ENCODE measurements around the gene AGAP1. TPM values are rescaled to one million over a fixed set of nuclear protein-coding genes. Genes with fewer than 3 reads are reported as not detected.

The AGAP1 gene
- total RNA-seq, 1 donor from 2014 or later: 46.3 TPM

GRCh38 chr2:235449568-235449967 lies 44.3 kb upstream of the AGAP1 start:
- Mint-ChIP-seq H3K9me3 (peaks cover 5% of the 10 kb centered on the region), H3K27ac (no peak overlapping the region), H3K4me3 (no peak overlapping the region), H3K4me1 (ENCODE audit: unreplicated experiment) (no peaks in the 10 kb centered on the region), H3K36me3 (no peaks in the 10 kb centered on the region), H3K27me3 (peaks cover 3% of the 10 kb centered on the region)
- peak; percentile 13 for DNase-seq (ENCODE audit: extremely low spot score, unreplicated experiment)
- TF ChIP-seq, protein P1, sequence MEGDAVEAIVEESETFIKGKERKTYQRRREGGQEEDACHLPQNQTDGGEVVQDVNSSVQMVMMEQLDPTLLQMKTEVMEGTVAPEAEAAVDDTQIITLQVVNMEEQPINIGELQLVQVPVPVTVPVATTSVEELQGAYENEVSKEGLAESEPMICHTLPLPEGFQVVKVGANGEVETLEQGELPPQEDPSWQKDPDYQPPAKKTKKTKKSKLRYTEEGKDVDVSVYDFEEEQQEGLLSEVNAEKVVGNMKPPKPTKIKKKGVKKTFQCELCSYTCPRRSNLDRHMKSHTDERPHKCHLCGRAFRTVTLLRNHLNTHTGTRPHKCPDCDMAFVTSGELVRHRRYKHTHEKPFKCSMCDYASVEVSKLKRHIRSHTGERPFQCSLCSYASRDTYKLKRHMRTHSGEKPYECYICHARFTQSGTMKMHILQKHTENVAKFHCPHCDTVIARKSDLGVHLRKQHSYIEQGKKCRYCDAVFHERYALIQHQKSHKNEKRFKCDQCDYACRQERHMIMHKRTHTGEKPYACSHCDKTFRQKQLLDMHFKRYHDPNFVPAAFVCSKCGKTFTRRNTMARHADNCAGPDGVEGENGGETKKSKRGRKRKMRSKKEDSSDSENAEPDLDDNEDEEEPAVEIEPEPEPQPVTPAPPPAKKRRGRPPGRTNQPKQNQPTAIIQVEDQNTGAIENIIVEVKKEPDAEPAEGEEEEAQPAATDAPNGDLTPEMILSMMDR (conservative IDR thresholded peaks at IDR 0.05): no peak

DNA sequence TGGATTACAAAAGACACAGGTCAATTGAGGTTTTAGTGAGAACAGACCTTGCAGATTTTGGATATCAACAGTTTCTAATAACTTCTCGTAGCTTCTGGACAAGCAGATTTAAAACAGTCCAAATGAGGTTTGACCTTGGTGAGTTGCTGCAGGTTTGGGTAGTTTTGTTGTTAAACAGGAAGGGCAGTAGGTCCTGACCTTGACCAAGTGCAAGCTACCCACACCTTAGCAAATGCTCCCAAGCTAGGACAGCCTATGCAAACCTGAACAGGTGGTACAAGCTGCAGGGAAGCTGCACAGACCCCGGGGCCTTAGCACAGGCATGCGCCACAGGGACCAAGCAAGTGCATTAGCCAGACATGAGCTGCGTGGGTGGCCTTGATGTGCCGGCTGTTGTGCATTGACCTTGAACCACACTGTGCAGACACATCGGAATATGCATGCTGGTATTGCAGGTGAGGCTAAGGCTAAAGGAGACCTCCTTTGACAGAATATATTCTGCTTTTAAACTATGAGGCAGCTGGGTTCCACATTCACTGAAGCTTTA lies 40.2 kb upstream of the AGAP1 start:
- Mint-ChIP-seq H3K36me3 (no peaks in the 10 kb centered on the region), H3K27ac (no peak overlapping the region), H3K9me3 (peaks cover 5% of the 10 kb centered on the region), H3K4me1 (ENCODE audit: unreplicated experiment) (peaks cover 4% of the 10 kb centered on the region), H3K27me3 (no peaks in the 10 kb centered on the region), H3K4me3 (no peak overlapping the region)
- peak; percentile 58 for DNase-seq (ENCODE audit: extremely low spot score, unreplicated experiment)
- TF ChIP-seq, protein P1 (conservative IDR thresholded peaks at IDR 0.05): no peak

DNA sequence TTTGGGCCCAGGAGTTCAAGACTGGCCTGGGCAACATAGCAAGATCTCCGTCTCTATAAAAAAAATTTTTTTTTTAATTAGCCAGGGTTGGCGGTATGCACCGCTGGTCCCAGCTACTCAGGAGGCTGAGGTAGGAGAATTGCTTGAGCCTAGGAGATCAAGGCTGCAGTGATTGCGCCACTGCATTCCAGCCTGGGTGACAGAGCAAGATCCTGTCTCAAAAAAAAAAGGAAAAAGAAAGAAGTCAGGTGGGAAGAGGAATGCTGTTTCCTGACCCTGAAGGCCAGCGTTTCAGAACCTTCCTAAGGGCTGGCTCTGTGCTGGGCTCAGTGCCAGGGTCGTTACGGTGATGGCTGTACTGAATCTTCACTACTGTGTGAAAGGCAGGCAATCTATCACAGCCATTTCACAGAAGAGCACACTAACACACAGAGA lies 35.0 kb upstream of the AGAP1 start:
- no peaks in the 10 kb centered on the region for H3K9me3 Mint-ChIP-seq
- peak overlapping the region; percentile 27 for H3K27ac Mint-ChIP-seq
- TF ChIP-seq, protein P1 (conservative IDR thresholded peaks at IDR 0.05): no peak
- no peak for DNase-seq (ENCODE audit: extremely low spot score, unreplicated experiment)
- no peak overlapping the region for H3K4me3 Mint-ChIP-seq
- peaks cover 2% of the 10 kb centered on the region for H3K27me3 Mint-ChIP-seq
- H3K36me3 Mint-ChIP-seq: no peaks in the 10 kb centered on the region
- peaks cover 5% of the 10 kb centered on the region for H3K4me1 Mint-ChIP-seq (ENCODE audit: unreplicated experiment)

- Mint-ChIP-seq H3K27me3 (peaks cover 2% of the 10 kb centered on the region), H3K4me1 (ENCODE audit: unreplicated experiment) (peaks cover 5% of the 10 kb centered on the region), H3K9me3 (no peaks in the 10 kb centered on the region), H3K36me3 (no peaks in the 10 kb centered on the region), H3K27ac (no peak overlapping the region), H3K4me3 (no peak overlapping the region)
- TF ChIP-seq, protein P1 (conservative IDR thresholded peaks at IDR 0.05): no peak
- no peak for DNase-seq (ENCODE audit: extremely low spot score, unreplicated experiment)
Measured at GRCh38 chr2:235460548-235461047, 33.2 kb upstream of the AGAP1 start.

DNA sequence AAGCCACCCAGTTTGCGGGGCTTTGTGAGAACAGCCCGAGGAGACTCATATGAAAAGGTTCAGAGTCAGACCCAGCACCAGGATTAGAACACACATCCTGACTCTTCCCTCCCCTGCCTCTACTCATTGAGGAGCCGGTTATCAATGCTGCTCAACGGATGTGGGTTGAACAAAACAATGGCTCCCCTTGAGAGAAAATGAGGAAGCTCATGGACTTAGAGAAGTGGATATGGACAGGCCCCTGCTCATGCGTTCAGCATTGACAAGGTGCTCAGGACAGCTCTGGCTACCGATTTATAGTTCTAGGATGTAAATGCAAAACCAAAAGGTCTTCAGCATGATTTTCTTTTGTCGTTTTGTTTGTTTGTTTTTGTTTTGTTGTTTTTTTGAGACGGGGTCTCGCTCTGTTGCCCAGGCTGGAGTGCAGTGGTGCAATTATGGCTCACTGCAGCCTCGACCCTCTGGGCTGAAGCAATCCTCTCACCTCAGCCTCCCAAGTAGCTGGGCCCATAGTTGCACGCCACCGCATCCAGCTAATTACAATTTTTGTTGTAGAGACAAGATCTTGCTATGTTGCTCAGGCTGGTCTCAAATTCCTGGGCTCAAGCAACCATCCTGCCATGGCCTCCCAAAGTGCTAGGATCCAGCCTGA lies 32.0 kb upstream of the AGAP1 start:
- TF ChIP-seq, protein P1 (conservative IDR thresholded peaks at IDR 0.05): no peak
- Mint-ChIP-seq H3K4me3 (no peak overlapping the region), H3K36me3 (no peaks in the 10 kb centered on the region), H3K9me3 (no peaks in the 10 kb centered on the region), H3K27ac (no peak overlapping the region), H3K4me1 (ENCODE audit: unreplicated experiment) (peaks cover 5% of the 10 kb centered on the region), H3K27me3 (peaks cover 2% of the 10 kb centered on the region)
- no peak for DNase-seq (ENCODE audit: extremely low spot score, unreplicated experiment)

Measured in type B pancreatic cell (in vitro differentiated cells).